ENCODE measurements around the gene DOCK4.

DNA sequence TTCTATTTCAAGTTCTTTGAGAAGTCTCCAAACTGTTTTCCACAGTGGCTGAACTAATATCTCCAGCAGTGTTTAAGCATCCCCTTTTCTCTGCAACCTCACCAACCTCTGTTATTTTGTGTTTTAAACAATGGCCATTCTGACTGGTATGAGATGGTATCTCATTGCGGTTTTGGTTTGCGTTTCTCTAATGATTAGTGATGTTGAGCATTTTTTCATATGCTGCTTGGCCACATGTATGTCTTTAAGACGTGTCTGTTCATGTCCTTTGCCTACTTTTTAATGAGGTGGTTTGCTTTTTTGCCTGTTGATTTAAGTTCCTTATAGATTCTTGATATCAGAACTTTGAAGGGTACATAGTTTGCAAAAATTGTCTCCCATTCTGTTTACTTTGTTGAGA, 487.3 kb downstream of the DOCK4 start:
- TF ChIP-seq CTCF (conservative IDR thresholded peaks at IDR 0.05): no peak
- no peak for TF ChIP-seq ZFX (IDR thresholded peaks at IDR 0.05)

All from C4-2B (cell line).